ENCODE data around the gene POU2AF3.

GRCh38 chr11:111310088-111310487 is 11.7 kb downstream of the POU2AF3 start:
- TF ChIP-seq CTCF (IDR thresholded peaks at IDR 0.05) (no peak), EZH2 (IDR thresholded peaks at IDR 0.05) (no peak)

Measured in neural progenitor cell (in vitro differentiated cells).